ENCODE results near the gene SLC39A13. TPM values are rescaled to one million over a fixed set of nuclear protein-coding genes. Genes with fewer than 3 reads are reported as not detected.

The SLC39A13 gene
- 10 to 100 TPM; 19.9 to 56.9 (median 43.1) TPM for total RNA-seq

- peaks cover 16 to 32% (median 27%) of the 10 kb centered on the region in 4 donors for H3K4me1 ChIP-seq
- H3K4me3 ChIP-seq: peak within 1 kb of the TSS; percentile 71 to 82 (median 76)
- DNase-seq: peak; percentile 94
- no peaks in the 10 kb centered on the region for H3K27me3 ChIP-seq
- TF ChIP-seq CTCF (IDR thresholded peaks at IDR 0.05) (peak; percentile 52 to 95 (median 69)), POLR2AphosphoS5 (IDR thresholded peaks at IDR 0.05) (peak; percentile 79 to 96 (median 95)), EP300 (IDR thresholded peaks at IDR 0.05; ENCODE audit: low read depth) (no peak), POLR2A (IDR thresholded peaks at IDR 0.05) (peak; percentile 89)
- WGBS, 2 donors (ENCODE audit: low coverage in 1 of 2): 6% methylated on average over 7 of the region's 70 CpGs; no CpG with 5 or more reads in 1 of the 2 donors
- peak within 1 kb of the TSS; percentile 89 to 99 (median 93) for H3K27ac ChIP-seq
- in situ Hi-C loops (cut with MboI; ENCODE audit: low pct_ligation_motif_present in 1 of 4, low pct_unique_long_range_greater_than_20kb in 1 of 4, low sequenced_read_pairs in 3 of 4): no loop called here
- H3K36me3 ChIP-seq: no peaks in the 10 kb centered on the region
- no peaks in the 10 kb centered on the region for H3K9me3 ChIP-seq
- intact Hi-C loops (cut with DNase I; ENCODE audit: low total_unique reads): no loop called here
These were observed at the start of gene SLC39A13 for GRCh38 chr11:47407746-47408590. TSS of gene SLC39A13 (plus strand) at chr11:47408590. CDS start at chr11:47410095, 1,505 bp downstream.

- Histone ChIP-seq H3K9me3 (no peaks in the 10 kb centered on the region), H3K27ac (no peak overlapping the region), H3K4me3 (no peak overlapping the region), H3K27me3 (no peaks in the 10 kb centered on the region), H3K4me1 (peaks cover 0 to 10% (median 5%) of the 10 kb centered on the region in 4 donors), H3K36me3 (no peaks in the 10 kb centered on the region)
- 88 to 100% methylated on average over 1 to 14 of the region's 14 CpGs for WGBS, 2 donors (ENCODE audit: low coverage in 1 of 2)
- TF ChIP-seq POLR2AphosphoS5 (IDR thresholded peaks at IDR 0.05) (no peak), CTCF (IDR thresholded peaks at IDR 0.05) (no peak), EP300 (IDR thresholded peaks at IDR 0.05; ENCODE audit: low read depth) (no peak), POLR2A (IDR thresholded peaks at IDR 0.05) (no peak)
- in situ Hi-C loops (cut with MboI; ENCODE audit: low pct_ligation_motif_present in 1 of 4, low pct_unique_long_range_greater_than_20kb in 1 of 4, low sequenced_read_pairs in 3 of 4): loop anchor here in 1 of 4 donors (25.0 kb wide), 1 partner anchor 171 kb away; the partner anchor contains the start of genes ARFGAP2 and PACSIN3
- no peak for DNase-seq
- intact Hi-C loops (cut with DNase I; ENCODE audit: low total_unique reads): loop anchor here (5.0 kb wide), 2 partner anchors 181 to 466 kb away; partner anchors contain the start of gene ARFGAP2
These were observed 49.7 kb upstream of the SLC39A13 start for GRCh38 chr11:47358731-47359051.

- 83 to 93% methylated on average over 5 to 7 of the region's 7 CpGs for WGBS, 2 donors (ENCODE audit: low coverage in 1 of 2)
- H3K27ac ChIP-seq: no peak overlapping the region
- intact Hi-C loops (cut with DNase I; ENCODE audit: low total_unique reads) (loop anchor here (5.0 kb wide), 2 partner anchors 182 to 467 kb away; partner anchors contain the start of gene ARFGAP2), in situ Hi-C loops (cut with MboI; ENCODE audit: low pct_ligation_motif_present in 1 of 4, low pct_unique_long_range_greater_than_20kb in 1 of 4, low sequenced_read_pairs in 3 of 4) (loop anchor here in 1 of 4 donors (25.0 kb wide), 1 partner anchor 172 kb away; the partner anchor contains the start of genes ARFGAP2 and PACSIN3)
- no peaks in the 10 kb centered on the region for H3K27me3 ChIP-seq
- TF ChIP-seq CTCF (IDR thresholded peaks at IDR 0.05) (no peak), POLR2AphosphoS5 (IDR thresholded peaks at IDR 0.05) (no peak), POLR2A (IDR thresholded peaks at IDR 0.05) (no peak)
- no peak for DNase-seq
- H3K36me3 ChIP-seq: no peaks in the 10 kb centered on the region
- no peak overlapping the region for H3K4me3 ChIP-seq
- no peaks in the 10 kb centered on the region for H3K9me3 ChIP-seq
- H3K4me1 ChIP-seq: peaks cover 0 to 10% (median 5%) of the 10 kb centered on the region in 4 donors
These were observed 49.2 kb upstream of the SLC39A13 start for GRCh38 chr11:47359162-47359561.

GRCh38 chr11:47359586-47359985, 48.8 kb upstream of the SLC39A13 start:
- Histone ChIP-seq H3K9me3 (no peaks in the 10 kb centered on the region), H3K36me3 (no peaks in the 10 kb centered on the region), H3K4me3 (no peak overlapping the region), H3K27me3 (no peaks in the 10 kb centered on the region), H3K4me1 (peaks cover 0 to 9% (median 4%) of the 10 kb centered on the region in 4 donors), H3K27ac (no peak overlapping the region)
- no peak for TF ChIP-seq EP300 (IDR thresholded peaks at IDR 0.05; ENCODE audit: low read depth)
- no peak for TF ChIP-seq POLR2A (IDR thresholded peaks at IDR 0.05)
- TF ChIP-seq CTCF (IDR thresholded peaks at IDR 0.05): no peak
- no peak for TF ChIP-seq POLR2AphosphoS5 (IDR thresholded peaks at IDR 0.05)
- intact Hi-C loops (cut with DNase I; ENCODE audit: low total_unique reads): loop anchor here (5.0 kb wide), 2 partner anchors 182 to 467 kb away; partner anchors contain the start of gene ARFGAP2
- 58 to 74% methylated on average over 7 to 17 of the region's 17 CpGs for WGBS, 2 donors (ENCODE audit: low coverage in 1 of 2)
- no peak for DNase-seq
- in situ Hi-C loops (cut with MboI; ENCODE audit: low pct_ligation_motif_present in 1 of 4, low pct_unique_long_range_greater_than_20kb in 1 of 4, low sequenced_read_pairs in 3 of 4): loop anchor here in 1 of 4 donors (25.0 kb wide), 1 partner anchor 172 kb away; the partner anchor contains the start of genes ARFGAP2 and PACSIN3

All from transverse colon (tissue), 4 donors.